Prostate gland (tissue), 2 donors: ENCODE data around the gene CDK10.

ENCODE experiments used
- POLR2A ChIP-seq: fragments of 450-650 bp; IDR thresholded peaks from one replicate; pipeline ENCODE4 v1.6.1; 2016; ENCODE audit warnings: antibody characterized with exemption, mild to moderate bottlenecking
- POLR2AphosphoS5 ChIP-seq: sonication (generic); formaldehyde crosslinking; IDR thresholded peaks from one replicate; pipeline ENCODE4 v1.6.1; 2017; ENCODE audit warnings: antibody characterized with exemption
- TF ChIP-seq, protein P1 (sequence below), 4 experiments: fragments of 200-600 bp in 2 of 4; fragments of 450-650 bp in 2 of 4; sonication (generic) in 2 of 4; IDR thresholded peaks; 1 replicate in 3 of 4; 2 replicates in 1 of 4; pipeline ENCODE4 v1.5.1; 2016 to 2019; ENCODE audit warnings: antibody characterized with exemption in 4 of 4, mild to moderate bottlenecking in 2 of 4, moderate library complexity in 2 of 4

DNA sequence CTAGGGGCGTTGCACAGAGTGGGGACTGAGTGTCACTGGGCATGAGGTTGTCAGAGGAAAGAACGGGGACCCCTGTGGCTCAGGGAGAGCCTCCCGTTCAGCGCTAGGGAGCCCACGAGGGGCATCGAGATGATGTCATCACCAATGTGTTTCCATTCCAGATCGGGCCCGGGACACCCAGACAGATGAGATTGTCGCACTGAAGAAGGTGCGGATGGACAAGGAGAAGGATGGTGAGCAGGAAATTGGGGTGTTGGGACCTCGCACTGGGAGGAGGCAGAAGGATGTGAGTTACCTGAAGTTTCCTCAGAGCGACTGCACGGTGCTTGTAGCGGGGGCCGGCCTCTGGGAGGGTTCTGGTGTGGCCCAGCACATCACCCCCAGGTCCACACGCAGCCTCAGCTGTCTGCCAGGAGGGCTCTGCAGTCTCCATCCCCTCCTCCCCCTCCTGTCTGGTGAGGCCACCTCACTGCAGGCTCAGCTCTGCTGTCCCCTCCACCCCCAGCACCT lies 4.0 kb downstream of the CDK10 start:
- TF ChIP-seq, protein P1, sequence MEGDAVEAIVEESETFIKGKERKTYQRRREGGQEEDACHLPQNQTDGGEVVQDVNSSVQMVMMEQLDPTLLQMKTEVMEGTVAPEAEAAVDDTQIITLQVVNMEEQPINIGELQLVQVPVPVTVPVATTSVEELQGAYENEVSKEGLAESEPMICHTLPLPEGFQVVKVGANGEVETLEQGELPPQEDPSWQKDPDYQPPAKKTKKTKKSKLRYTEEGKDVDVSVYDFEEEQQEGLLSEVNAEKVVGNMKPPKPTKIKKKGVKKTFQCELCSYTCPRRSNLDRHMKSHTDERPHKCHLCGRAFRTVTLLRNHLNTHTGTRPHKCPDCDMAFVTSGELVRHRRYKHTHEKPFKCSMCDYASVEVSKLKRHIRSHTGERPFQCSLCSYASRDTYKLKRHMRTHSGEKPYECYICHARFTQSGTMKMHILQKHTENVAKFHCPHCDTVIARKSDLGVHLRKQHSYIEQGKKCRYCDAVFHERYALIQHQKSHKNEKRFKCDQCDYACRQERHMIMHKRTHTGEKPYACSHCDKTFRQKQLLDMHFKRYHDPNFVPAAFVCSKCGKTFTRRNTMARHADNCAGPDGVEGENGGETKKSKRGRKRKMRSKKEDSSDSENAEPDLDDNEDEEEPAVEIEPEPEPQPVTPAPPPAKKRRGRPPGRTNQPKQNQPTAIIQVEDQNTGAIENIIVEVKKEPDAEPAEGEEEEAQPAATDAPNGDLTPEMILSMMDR (IDR thresholded peaks at IDR 0.05), result no peak
- TF ChIP-seq POLR2A, result no peak
- TF ChIP-seq POLR2AphosphoS5, result no peak
